ENCODE measurements around the gene TCP1.

DNA sequence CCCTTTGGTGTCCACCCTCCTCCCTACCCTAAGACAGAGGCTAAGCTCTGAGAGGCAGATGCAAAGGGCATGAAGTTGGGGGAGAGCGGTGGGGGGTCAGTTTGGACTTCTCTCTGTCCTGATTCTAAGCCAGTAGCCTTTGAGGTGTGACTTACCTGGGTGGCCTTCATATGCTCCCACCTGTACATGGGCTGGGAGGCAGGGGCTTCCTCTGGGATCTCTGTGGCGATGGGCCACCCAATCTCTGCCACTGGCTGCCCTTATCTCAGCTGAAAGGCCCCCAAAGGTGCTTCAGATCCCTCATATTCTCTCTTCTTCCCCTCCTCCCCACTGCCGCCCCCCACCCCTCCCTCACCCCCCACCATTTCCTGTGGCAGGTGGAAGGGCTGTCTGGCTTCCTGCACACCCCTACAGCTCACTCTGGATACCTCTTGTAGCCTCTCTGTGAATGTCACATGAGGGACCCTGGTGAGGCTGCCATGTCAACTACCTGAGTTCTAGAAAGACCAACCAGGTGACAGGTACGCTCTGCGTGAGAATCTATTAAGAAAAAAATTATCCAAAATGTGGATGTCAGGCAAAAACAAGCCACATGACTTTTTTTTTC lies 44.7 kb upstream of the TCP1 start:
- TF ChIP-seq, protein P1, sequence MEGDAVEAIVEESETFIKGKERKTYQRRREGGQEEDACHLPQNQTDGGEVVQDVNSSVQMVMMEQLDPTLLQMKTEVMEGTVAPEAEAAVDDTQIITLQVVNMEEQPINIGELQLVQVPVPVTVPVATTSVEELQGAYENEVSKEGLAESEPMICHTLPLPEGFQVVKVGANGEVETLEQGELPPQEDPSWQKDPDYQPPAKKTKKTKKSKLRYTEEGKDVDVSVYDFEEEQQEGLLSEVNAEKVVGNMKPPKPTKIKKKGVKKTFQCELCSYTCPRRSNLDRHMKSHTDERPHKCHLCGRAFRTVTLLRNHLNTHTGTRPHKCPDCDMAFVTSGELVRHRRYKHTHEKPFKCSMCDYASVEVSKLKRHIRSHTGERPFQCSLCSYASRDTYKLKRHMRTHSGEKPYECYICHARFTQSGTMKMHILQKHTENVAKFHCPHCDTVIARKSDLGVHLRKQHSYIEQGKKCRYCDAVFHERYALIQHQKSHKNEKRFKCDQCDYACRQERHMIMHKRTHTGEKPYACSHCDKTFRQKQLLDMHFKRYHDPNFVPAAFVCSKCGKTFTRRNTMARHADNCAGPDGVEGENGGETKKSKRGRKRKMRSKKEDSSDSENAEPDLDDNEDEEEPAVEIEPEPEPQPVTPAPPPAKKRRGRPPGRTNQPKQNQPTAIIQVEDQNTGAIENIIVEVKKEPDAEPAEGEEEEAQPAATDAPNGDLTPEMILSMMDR (IDR thresholded peaks at IDR 0.05; ENCODE audit: insufficient read depth, low read length, poor library complexity, severe bottlenecking) = no peak
- TF ChIP-seq EZH2phosphoT487 (conservative IDR thresholded peaks at IDR 0.05; ENCODE audit: low read length) = no peak

All from SU-DHL-6 (cell line).